RWPE1 (cell line): ENCODE data around the gene HNRNPUL1.

Experiments used
- CTCF ChIA-PET: fragments of 350-600 bp; sonication (Branson Sonifier 250); formaldehyde crosslinking; extraction: SDS; loops from one replicate; lab custom pipeline; 2021; lab: Yijun Ruan, JAX
- POLR2A ChIA-PET: fragments of 400-600 bp; formaldehyde crosslinking; extraction: SDS; loops from one replicate; lab custom pipeline; 2020; ENCODE audit warnings: antibody characterized with exemption; ENCODE audit not compliant: low non-redundant PET; lab: Yijun Ruan, JAX
- DNase-seq: peaks from one replicate; pipeline ENCODE4 v3.0.0; 2012; ENCODE audit warnings: low spot score
- H3K27ac ChIP-seq: fragments of 450-650 bp; 2 replicates; pipeline ENCODE4 v1.5.1; 2017
- CTCF ChIP-seq: fragments of 450-650 bp; conservative IDR thresholded peaks from 2 replicates; pipeline ENCODE4 v1.5.1; 2017; ENCODE audit warnings: low read depth, mild to moderate bottlenecking

HNRNPUL1 gene

GRCh38 chr19:41220811-41221210, 43.4 kb upstream of the HNRNPUL1 start:
- peak overlapping the region; percentile 98 for H3K27ac ChIP-seq
- no peak for DNase-seq
- CTCF ChIA-PET: interaction anchor here (1.0 to 1.2 kb wide), 2 partner anchors 11 to 42 kb away, joined by 3 read pairs; no protein-coding TSS in a partner anchor
- POLR2A ChIA-PET: no interaction called here
- no peak for TF ChIP-seq CTCF

DNA sequence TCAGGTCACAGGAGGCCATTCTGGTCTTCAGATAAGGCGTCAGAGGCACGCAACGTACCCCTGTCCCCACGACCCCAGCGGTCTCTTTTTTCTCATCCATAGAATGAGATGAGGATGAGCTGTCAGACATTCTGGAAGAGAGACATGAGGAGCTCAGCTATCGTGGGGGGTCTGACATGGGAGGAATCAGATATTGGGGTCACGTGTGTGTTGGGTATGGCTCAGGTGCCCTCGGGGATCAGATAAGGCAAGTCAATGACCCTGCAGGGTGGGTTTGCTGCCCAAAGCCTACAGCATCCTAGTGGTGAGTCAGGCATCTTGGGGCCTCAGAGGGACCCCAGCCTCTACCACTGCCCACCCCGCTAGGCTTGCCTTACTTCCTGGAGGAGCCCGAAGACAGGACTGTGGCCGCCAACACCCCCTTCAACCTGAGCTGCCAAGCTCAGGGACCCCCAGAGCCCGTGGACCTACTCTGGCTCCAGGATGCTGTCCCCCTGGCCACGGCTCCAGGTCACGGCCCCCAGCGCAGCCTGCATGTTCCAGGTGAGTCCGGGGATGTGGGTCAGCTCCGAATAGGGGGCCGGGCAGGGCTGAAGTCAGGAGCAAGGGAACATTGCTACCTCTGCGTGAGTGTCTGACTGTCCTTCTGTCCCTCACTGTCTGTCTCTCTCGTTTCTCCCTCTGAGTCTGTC, 42.5 kb upstream of the HNRNPUL1 start:
- ChIA-PET POLR2A (no interaction called here), CTCF (interaction anchor here (1.0 kb wide), 1 partner anchor 41 kb away, joined by 3 read pairs; no protein-coding TSS in a partner anchor)
- no peak for TF ChIP-seq CTCF

GRCh38 chr19:41222240-41222639, 41.9 kb upstream of the HNRNPUL1 start:
- no peak for DNase-seq
- H3K27ac ChIP-seq: peak overlapping the region; percentile 98
- ChIA-PET POLR2A (no interaction called here), CTCF (no interaction called here)
- no peak for TF ChIP-seq CTCF

More for the DNA sequence above, 42.5 kb upstream of the HNRNPUL1 start:
- peak overlapping the region; percentile 98 for H3K27ac ChIP-seq
- no peak for DNase-seq

DNA sequence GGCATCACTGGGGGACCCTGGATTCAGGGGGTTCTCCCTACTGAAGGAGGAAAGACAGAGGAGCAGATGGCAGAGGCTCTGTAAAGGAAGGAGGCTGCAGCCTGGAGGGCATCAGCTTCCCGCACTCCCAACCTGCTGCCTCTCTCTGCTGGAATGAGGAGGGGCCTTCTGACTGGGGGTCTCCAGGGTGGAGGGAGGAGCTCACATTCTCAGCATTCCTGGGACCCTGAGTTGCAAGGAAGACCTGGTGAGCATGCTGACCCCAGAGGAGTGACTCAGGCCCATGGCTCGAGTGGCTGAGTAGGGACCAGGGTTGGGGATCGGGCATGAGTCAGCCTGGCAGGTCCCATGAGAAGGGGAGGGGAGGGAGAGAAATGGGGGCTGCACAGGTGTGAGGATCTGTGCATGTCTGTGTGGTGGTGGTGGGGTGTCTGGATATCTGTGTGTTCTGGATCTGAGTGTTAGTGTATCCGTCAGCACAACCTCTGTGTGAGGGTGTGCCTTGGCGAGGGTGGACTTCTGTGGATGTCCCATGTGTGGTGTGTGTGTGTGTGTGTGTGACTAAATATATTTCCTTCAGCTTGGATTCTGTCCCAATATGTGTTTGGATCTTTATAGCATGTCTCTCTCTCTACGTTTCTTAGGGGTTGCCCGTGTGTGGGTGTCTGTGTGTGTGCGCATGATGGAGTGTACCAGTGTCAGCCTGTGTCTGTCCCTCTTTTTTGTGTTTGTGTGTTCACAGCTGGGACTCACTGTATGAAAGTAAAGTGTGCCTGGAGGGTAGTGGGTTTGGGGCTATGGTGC, 40.5 kb upstream of the HNRNPUL1 start:
- CTCF ChIA-PET: interaction anchor here (1.2 to 2.9 kb wide), 2 partner anchors 19 to 38 kb away, joined by 4 to 11 read pairs; no protein-coding TSS in a partner anchor
- peak; percentile 67 for DNase-seq
- H3K27ac ChIP-seq: peak overlapping the region; percentile 98
- POLR2A ChIA-PET: interaction anchor here (1.0 kb wide), 1 partner anchor 21 kb away, joined by 4 read pairs; no protein-coding TSS in a partner anchor
- TF ChIP-seq CTCF: no peak

GRCh38 chr19:41224632-41225031, 39.5 kb upstream of the HNRNPUL1 start:
- ChIA-PET POLR2A (interaction anchor here (0.6 to 1.0 kb wide), 2 partner anchors 21 to 22 kb away, joined by 3 to 4 read pairs; no protein-coding TSS in a partner anchor), CTCF (interaction anchor here (1.2 to 2.9 kb wide), 2 partner anchors 20 to 37 kb away, joined by 4 to 11 read pairs; no protein-coding TSS in a partner anchor)
- DNase-seq: no peak
- H3K27ac ChIP-seq: peak overlapping the region; percentile 98
- no peak for TF ChIP-seq CTCF

GRCh38 chr19:41225238-41226052, 38.7 kb upstream of the HNRNPUL1 start:
- peak overlapping the region; percentile 98 for H3K27ac ChIP-seq
- no peak for TF ChIP-seq CTCF
- ChIA-PET POLR2A (no interaction called here), CTCF (interaction anchor here (0.6 to 2.9 kb wide), 2 partner anchors 37 to 335 kb away, joined by 4 to 11 read pairs; no protein-coding TSS in a partner anchor)
- peak; percentile 96 for DNase-seq
